ENCODE results near the gene FUBP1. TPM values are rescaled to one million over a fixed set of nuclear protein-coding genes. Genes with fewer than 3 reads are reported as not detected.

FUBP1 gene
- total RNA-seq, 1 donor from 2014 or later: 220 TPM

DNA sequence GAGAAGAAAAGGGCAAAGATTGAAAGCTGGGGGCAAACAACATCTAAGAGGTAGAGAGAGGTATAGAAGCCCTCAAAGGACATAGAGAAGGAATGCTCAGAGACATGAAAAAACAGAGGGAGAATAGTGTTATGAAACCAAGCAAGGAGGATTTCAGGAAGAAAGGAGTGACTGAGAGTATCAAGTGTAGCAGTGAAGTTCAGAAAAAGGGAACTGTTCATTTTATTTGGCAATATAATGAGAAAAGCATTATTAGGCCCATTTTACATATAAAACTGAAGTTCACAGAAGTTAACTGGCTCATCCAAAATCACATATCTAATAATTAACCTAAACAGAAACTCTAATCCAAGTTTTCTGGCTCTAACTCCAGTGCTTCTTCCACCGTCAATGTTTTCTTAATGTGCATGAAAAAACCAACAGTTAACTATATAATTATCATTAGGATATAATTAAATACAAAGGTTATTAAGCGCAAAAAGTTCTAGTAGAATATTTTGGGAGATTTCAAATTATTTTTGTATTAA is 72.8 kb downstream of the FUBP1 start:
- DNase-seq (ENCODE audit: extremely low spot score, unreplicated experiment): no peak
- no peaks in the 10 kb centered on the region for H3K36me3 Mint-ChIP-seq
- TF ChIP-seq, protein P1, sequence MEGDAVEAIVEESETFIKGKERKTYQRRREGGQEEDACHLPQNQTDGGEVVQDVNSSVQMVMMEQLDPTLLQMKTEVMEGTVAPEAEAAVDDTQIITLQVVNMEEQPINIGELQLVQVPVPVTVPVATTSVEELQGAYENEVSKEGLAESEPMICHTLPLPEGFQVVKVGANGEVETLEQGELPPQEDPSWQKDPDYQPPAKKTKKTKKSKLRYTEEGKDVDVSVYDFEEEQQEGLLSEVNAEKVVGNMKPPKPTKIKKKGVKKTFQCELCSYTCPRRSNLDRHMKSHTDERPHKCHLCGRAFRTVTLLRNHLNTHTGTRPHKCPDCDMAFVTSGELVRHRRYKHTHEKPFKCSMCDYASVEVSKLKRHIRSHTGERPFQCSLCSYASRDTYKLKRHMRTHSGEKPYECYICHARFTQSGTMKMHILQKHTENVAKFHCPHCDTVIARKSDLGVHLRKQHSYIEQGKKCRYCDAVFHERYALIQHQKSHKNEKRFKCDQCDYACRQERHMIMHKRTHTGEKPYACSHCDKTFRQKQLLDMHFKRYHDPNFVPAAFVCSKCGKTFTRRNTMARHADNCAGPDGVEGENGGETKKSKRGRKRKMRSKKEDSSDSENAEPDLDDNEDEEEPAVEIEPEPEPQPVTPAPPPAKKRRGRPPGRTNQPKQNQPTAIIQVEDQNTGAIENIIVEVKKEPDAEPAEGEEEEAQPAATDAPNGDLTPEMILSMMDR (conservative IDR thresholded peaks at IDR 0.05): no peak
- no peaks in the 10 kb centered on the region for H3K27me3 Mint-ChIP-seq
- no peaks in the 10 kb centered on the region for H3K4me1 Mint-ChIP-seq (ENCODE audit: unreplicated experiment)
- H3K9me3 Mint-ChIP-seq: no peaks in the 10 kb centered on the region
- no peak overlapping the region for H3K4me3 Mint-ChIP-seq
- H3K27ac Mint-ChIP-seq: no peak overlapping the region

DNA sequence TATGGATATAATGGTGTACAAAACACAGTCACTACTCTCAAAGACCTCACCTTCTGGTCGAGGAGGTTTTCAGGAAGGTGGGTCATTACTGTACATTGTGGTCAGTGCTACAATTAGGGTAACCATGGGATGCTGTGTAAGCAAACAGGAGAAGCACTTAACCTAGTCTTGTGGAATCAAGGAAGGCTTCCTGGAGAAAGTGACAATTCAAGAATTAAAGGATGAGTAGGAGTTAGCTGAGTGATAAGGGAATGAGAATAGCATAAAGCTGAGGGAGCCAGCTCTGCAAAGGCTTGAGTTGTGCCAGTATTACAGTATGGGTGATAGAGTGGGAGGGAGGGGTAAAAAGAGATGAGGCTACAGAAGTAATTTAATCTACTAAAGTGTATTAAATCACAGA is 73.3 kb downstream of the FUBP1 start:
- H3K9me3 Mint-ChIP-seq: no peaks in the 10 kb centered on the region
- H3K4me1 Mint-ChIP-seq (ENCODE audit: unreplicated experiment): no peaks in the 10 kb centered on the region
- DNase-seq (ENCODE audit: extremely low spot score, unreplicated experiment): no peak
- no peak overlapping the region for H3K27ac Mint-ChIP-seq
- TF ChIP-seq, protein P1 (conservative IDR thresholded peaks at IDR 0.05): no peak
- no peak overlapping the region for H3K4me3 Mint-ChIP-seq
- H3K36me3 Mint-ChIP-seq: no peaks in the 10 kb centered on the region
- H3K27me3 Mint-ChIP-seq: no peaks in the 10 kb centered on the region

DNA sequence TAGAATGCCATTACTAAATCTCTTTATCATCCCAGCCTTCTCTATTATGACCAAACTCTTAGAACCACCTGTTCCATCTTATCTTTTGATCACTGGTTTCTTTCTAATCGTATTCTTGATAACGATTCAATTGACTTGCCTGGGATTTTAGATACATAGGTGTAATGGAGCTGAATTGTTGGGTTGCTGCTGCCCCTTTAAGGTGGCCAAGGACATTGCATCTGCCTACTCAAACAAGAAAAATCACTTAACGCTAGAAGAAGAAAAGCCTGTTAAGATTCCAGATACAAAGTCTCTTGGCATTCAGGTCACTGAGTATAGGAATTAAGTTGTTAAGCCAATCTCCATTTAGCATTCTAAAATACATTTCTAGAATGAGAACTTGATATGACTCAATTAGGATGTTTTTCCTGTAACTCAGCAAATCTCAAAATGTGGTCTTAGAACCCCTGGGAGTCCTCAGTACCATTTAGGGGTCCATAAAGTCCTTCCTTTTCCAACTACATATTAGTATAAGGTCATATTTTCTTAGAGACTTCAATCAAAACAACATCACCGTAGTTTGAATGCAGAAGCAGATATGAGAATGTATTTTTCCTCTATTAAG is 78.1 kb downstream of the FUBP1 start:
- H3K4me1 Mint-ChIP-seq (ENCODE audit: unreplicated experiment): no peaks in the 10 kb centered on the region
- no peak overlapping the region for H3K27ac Mint-ChIP-seq
- no peak for DNase-seq (ENCODE audit: extremely low spot score, unreplicated experiment)
- no peaks in the 10 kb centered on the region for H3K27me3 Mint-ChIP-seq
- TF ChIP-seq, protein P1 (conservative IDR thresholded peaks at IDR 0.05): peak; percentile 71
- no peaks in the 10 kb centered on the region for H3K36me3 Mint-ChIP-seq
- no peaks in the 10 kb centered on the region for H3K9me3 Mint-ChIP-seq
- no peak overlapping the region for H3K4me3 Mint-ChIP-seq

DNA sequence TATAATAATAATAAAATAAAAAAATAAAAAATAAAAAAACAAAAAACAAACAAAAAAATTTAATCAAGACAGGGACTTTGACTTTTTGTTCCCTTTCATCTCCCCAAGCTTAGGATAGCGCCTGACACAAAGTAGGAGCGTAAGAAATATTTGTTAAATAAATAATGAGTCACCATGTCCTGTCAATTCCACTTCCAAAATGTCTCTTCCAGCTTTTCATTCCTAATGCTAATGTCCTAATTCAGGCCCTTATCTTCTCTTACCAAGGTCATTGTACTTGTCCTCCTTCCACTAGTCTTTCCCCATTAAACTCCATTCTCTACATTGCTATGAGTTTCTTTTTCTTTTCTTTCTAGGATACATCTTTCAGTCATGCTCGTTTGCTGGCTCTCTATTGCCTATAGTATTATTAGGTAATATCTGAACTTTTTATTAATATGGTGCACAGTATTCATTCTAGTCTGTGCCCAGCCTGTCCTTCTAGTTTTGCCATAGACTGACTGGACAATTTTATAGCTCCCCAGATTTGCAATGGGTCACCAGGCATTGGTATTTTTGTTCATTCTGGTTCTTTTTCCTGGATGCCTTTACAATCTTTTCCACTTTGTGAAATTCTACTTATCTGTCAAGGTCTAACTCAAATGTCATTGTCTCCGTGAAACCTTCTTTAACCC is 79.1 kb downstream of the FUBP1 start:
- TF ChIP-seq, protein P1 (conservative IDR thresholded peaks at IDR 0.05): no peak
- no peak for DNase-seq (ENCODE audit: extremely low spot score, unreplicated experiment)

More for the DNA sequence above, 79.1 kb downstream of the FUBP1 start:
- no peaks in the 10 kb centered on the region for H3K4me1 Mint-ChIP-seq (ENCODE audit: unreplicated experiment)
- no peaks in the 10 kb centered on the region for H3K9me3 Mint-ChIP-seq
- H3K36me3 Mint-ChIP-seq: no peaks in the 10 kb centered on the region
- H3K27me3 Mint-ChIP-seq: no peaks in the 10 kb centered on the region
- H3K27ac Mint-ChIP-seq: no peak overlapping the region
- H3K4me3 Mint-ChIP-seq: no peak overlapping the region

Other genes starting within 250 kb of the FUBP1 start
- gene USP33, start 219.2 kb downstream of the FUBP1 start, total RNA-seq (ENCODE audit: low replicate concordance): 46.6 and 66.3 TPM in 2 replicates
- gene MIGA1, start 199.4 kb downstream of the FUBP1 start, total RNA-seq (ENCODE audit: low replicate concordance): 14.5 and 15.0 TPM in 2 replicates
- gene NEXN, start 90.4 kb downstream of the FUBP1 start, total RNA-seq (ENCODE audit: low replicate concordance): 0.38 and 2.8 TPM in 2 replicates
- gene DNAJB4, start 25.9 kb upstream of the FUBP1 start, total RNA-seq (ENCODE audit: low replicate concordance): 20.9 and 27.7 TPM in 2 replicates
- gene GIPC2, start 66.9 kb upstream of the FUBP1 start, total RNA-seq (ENCODE audit: low replicate concordance): 2.9 and 4.8 TPM in 2 replicates

Data from type B pancreatic cell (in vitro differentiated cells).